ENCODE measurements around the gene RPP40.
A peak's percentile ranks its signal among the peaks of the same experiment; 100 is the strongest.

Gene RPP40

GRCh38 chr6:4969609-4970285 is 34.1 kb downstream of the RPP40 start:
- TF ChIP-seq TCF7L2 (IDR thresholded peaks at IDR 0.05; ENCODE audit: borderline replicate concordance, low read depth, low read length) = no peak
- TF ChIP-seq MEIS1 (CRISPR knock-in tag; IDR thresholded peaks at IDR 0.05; ENCODE audit: borderline replicate concordance) = no peak
- TF ChIP-seq PRDM6 (tag by site-specific recombination; IDR thresholded peaks at IDR 0.05) = no peak
- TF ChIP-seq KLF9 (tag by site-specific recombination; IDR thresholded peaks at IDR 0.05; ENCODE audit: low read depth) = no peak
- no peak for TF ChIP-seq ZNF529 (tag by site-specific recombination; IDR thresholded peaks at IDR 0.05; ENCODE audit: insufficient replicate concordance)
- no peak for TF ChIP-seq SCRT2 (tag by site-specific recombination; IDR thresholded peaks at IDR 0.05)
- no peak for TF ChIP-seq ZNF677 (tag by site-specific recombination; IDR thresholded peaks at IDR 0.05)
- TF ChIP-seq ZNF302 (tag by site-specific recombination; IDR thresholded peaks at IDR 0.05; ENCODE audit: low read depth) = no peak
- TF ChIP-seq ZNF473 (tag by site-specific recombination; IDR thresholded peaks at IDR 0.05) = no peak
- no peak for TF ChIP-seq ZNF341 (tag by site-specific recombination; IDR thresholded peaks at IDR 0.05; ENCODE audit: low read depth)
- TF ChIP-seq ZNF354C (tag by site-specific recombination; IDR thresholded peaks at IDR 0.05; ENCODE audit: borderline replicate concordance, low read depth) = no peak
- no peak for TF ChIP-seq PATZ1 (tag by site-specific recombination; IDR thresholded peaks at IDR 0.05)
- Histone ChIP-seq H3K4me3 (ENCODE audit: low read depth, low read length) (no peak overlapping the region), H3K27ac (ENCODE audit: extremely low read depth, low read depth, low read length) (no peak overlapping the region), H3K4me1 (ENCODE audit: control insufficient read depth, insufficient read depth, low read length) (no peaks in the 10 kb centered on the region), H3K9me3 (ENCODE audit: control insufficient read depth, insufficient read depth, low read depth, low read length) (no peaks in the 10 kb centered on the region), H3K36me3 (ENCODE audit: control insufficient read depth in 2 of 2, insufficient read depth in 1 of 2, low read length in 2 of 2) (no peaks in the 10 kb centered on the region)
- ChIA-PET POLR2A (interaction anchor here (0.6 kb wide), 1 partner anchor 10 kb away, joined by 5 read pairs; no protein-coding TSS in a partner anchor), CTCF (no interaction called here)

GRCh38 chr6:4967301-4968030 is 36.4 kb downstream of the RPP40 start:
- H3K27ac ChIP-seq (ENCODE audit: extremely low read depth, low read depth, low read length) = no peak overlapping the region
- CTCF ChIA-PET = interaction anchor here (0.7 kb wide), 1 partner anchor 64 kb away, joined by 3 read pairs; no protein-coding TSS in a partner anchor
- POLR2A ChIA-PET = no interaction called here
- H3K9me3 ChIP-seq (ENCODE audit: control insufficient read depth, insufficient read depth, low read depth, low read length) = no peaks in the 10 kb centered on the region
- no peaks in the 10 kb centered on the region for H3K36me3 ChIP-seq (ENCODE audit: control insufficient read depth in 2 of 2, insufficient read depth in 1 of 2, low read length in 2 of 2)
- TF ChIP-seq ZNF596 (tag by site-specific recombination; IDR thresholded peaks at IDR 0.05) (peak; percentile 38; the same call in 1 of the 2 replicates), ZNF704 (tag by site-specific recombination; IDR thresholded peaks at IDR 0.05) (no peak)
- H3K4me3 ChIP-seq (ENCODE audit: low read depth, low read length) = no peak overlapping the region
- no peaks in the 10 kb centered on the region for H3K4me1 ChIP-seq (ENCODE audit: control insufficient read depth, insufficient read depth, low read length)
